ENCODE data around the gene PCED1B. TPM values are rescaled to one million over a fixed set of nuclear protein-coding genes. Genes with fewer than 3 reads are reported as not detected.
"Not testable (repeated sequence)": the region's sequence is repeated elsewhere in the genome, so short reads cannot be mapped to it uniquely, and the experiment has no call there.

Gene PCED1B
- polyA plus RNA-seq, 4 donors, result 1.5 to 5.6 (median 4.1) TPM

- DNase-seq (ENCODE audit: low read depth in 4 of 4, low spot score in 3 of 4), result no peak
These were observed 189.4 kb downstream of the PCED1B start for GRCh38 chr12:47268501-47269454.

- no peak for DNase-seq (ENCODE audit: low read depth in 4 of 4, low spot score in 3 of 4)
These were observed 190.5 kb downstream of the PCED1B start for GRCh38 chr12:47269916-47270315.

GRCh38 chr12:47270782-47271664 lies 191.6 kb downstream of the PCED1B start:
- DNase-seq (ENCODE audit: low read depth in 4 of 4, low spot score in 3 of 4), result no peak

- no peak for DNase-seq (ENCODE audit: low read depth in 4 of 4, low spot score in 3 of 4)
These were observed 192.4 kb downstream of the PCED1B start for GRCh38 chr12:47271800-47272239.

GRCh38 chr12:47272412-47273190 lies 193.2 kb downstream of the PCED1B start:
- no peak for DNase-seq (ENCODE audit: low read depth in 4 of 4, low spot score in 3 of 4)

- DNase-seq (ENCODE audit: low read depth in 4 of 4, low spot score in 3 of 4), result no peak
These were observed 193.8 kb downstream of the PCED1B start for GRCh38 chr12:47273191-47273626.

- DNase-seq (ENCODE audit: low read depth in 4 of 4, low spot score in 3 of 4), result no peak
These were observed 195.3 kb downstream of the PCED1B start for GRCh38 chr12:47274760-47275159.

- no peak for DNase-seq (ENCODE audit: low read depth in 4 of 4, low spot score in 3 of 4)
These were observed 196.8 kb downstream of the PCED1B start for GRCh38 chr12:47276253-47276620.

- DNase-seq (ENCODE audit: low read depth in 4 of 4, low spot score in 3 of 4), result no peak
These were observed 197.3 kb downstream of the PCED1B start for GRCh38 chr12:47276621-47277309.

GRCh38 chr12:47277972-47278448 lies 198.6 kb downstream of the PCED1B start:
- DNase-seq (ENCODE audit: low read depth in 4 of 4, low spot score in 3 of 4), result no peak

GRCh38 chr12:47279758-47280157 lies 200.3 kb downstream of the PCED1B start:
- not testable (repeated sequence) for DNase-seq (ENCODE audit: low read depth in 4 of 4, low spot score in 3 of 4)

GRCh38 chr12:47280543-47281300 lies 201.3 kb downstream of the PCED1B start:
- DNase-seq (ENCODE audit: low read depth in 4 of 4, low spot score in 3 of 4), result no peak

GRCh38 chr12:47281667-47282171 lies 202.3 kb downstream of the PCED1B start:
- no peak for DNase-seq (ENCODE audit: low read depth in 4 of 4, low spot score in 3 of 4)

GRCh38 chr12:47282206-47282605 lies 202.8 kb downstream of the PCED1B start:
- DNase-seq (ENCODE audit: low read depth in 4 of 4, low spot score in 3 of 4), result no peak

Other genes with a start within 250 kb of the PCED1B start
- 10 to 100 TPM in 3 of 4 donors, 1 to 10 TPM in 1; 4.2 to 55.9 (median 44.1) TPM for gene AMIGO2, start 338 bp downstream of the PCED1B start, polyA plus RNA-seq (ENCODE audit: insufficient read length in 4 of 4)